Sigmoid colon (tissue), 4 donors: Measurements from ENCODE around the gene NCAM2.

ENCODE experiments used
- CTCF ChIP-seq, 4 experiments: fragments of 450-650 bp in 3 of 4; fragments of 200-600 bp in 1 of 4; IDR thresholded peaks; one replicate each; pipeline ENCODE4 v1.5.1; 2016 to 2019; ENCODE audit warnings: antibody characterized with exemption in 4 of 4, mild to moderate bottlenecking in 3 of 4, moderate library complexity in 2 of 4
- EP300 ChIP-seq, 4 donors: sonication (generic); formaldehyde crosslinking; IDR thresholded peaks; one replicate each; pipeline ENCODE4 v1.6.1; 2017; ENCODE audit warnings: antibody characterized with exemption in 4 of 4
- POLR2AphosphoS5 ChIP-seq, 4 donors: sonication (generic); formaldehyde crosslinking; IDR thresholded peaks; one replicate each; pipeline ENCODE4 v1.6.1; 2017; ENCODE audit warnings: antibody characterized with exemption in 4 of 4

- TF ChIP-seq POLR2AphosphoS5 (IDR thresholded peaks at IDR 0.05) (no peak), EP300 (IDR thresholded peaks at IDR 0.05) (no peak), CTCF (IDR thresholded peaks at IDR 0.05) (peak in 1 of 4 experiments; percentile 11)
These were observed 375.8 kb downstream of the NCAM2 start for GRCh38 chr21:21373969-21374368.
